MM.1S (cell line): ENCODE data around the gene DSCAML1.

Source experiments
- EZH2 ChIP-seq: fragments of 300-600 bp; sonication (generic); optimal IDR thresholded peaks from 2 replicates; pipeline ENCODE3; 2017; ENCODE audit warnings: low read depth, mild to moderate bottlenecking, antibody characterized with exemption, low read length, mixed read lengths
- EZH2phosphoT487 ChIP-seq: fragments of 300-600 bp; sonication (generic); IDR thresholded peaks from 2 replicates; pipeline ENCODE4 v1.6.1; 2018; ENCODE audit warnings: antibody characterized with exemption, low read length
- TF ChIP-seq, protein P1 (sequence below): fragments of 300-600 bp; sonication (generic); IDR thresholded peaks from 2 replicates; pipeline ENCODE4 v1.5.1; 2016; ENCODE audit warnings: antibody characterized with exemption, low read length, mixed read lengths

DNA sequence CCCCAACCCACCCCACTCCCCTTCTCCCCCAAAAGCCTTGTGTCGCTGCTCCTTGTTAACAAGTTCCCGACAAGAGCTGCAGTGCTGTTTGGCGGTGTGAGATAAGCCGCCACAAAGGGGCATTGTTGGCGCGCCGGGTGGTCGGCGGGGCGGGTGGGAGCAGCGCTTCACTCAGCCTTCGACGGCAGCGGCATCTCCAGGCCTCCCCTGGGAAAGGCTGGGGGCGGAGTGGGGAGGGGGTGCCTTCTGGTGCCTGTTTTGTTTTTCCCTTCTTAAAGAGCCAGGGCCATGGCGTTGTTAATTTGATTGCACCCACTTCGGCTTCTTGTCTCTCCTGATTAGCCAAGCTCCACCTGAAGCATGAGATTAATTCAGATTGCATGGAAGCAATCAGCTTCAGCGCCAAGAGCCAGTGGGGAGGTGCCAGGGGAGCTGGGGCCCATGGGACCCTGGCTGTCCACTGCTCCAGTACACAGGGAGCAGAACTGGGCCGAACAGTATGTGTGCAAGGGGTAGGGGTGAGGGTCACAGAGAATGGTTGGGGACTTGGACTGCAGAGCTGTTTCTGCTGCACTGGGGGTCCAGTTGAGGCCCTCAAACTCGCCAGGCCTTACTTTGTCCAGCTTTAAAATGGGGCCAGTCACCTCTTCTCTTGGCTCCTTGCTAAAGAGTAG lies 304.3 kb downstream of the DSCAML1 start:
- TF ChIP-seq, protein P1, sequence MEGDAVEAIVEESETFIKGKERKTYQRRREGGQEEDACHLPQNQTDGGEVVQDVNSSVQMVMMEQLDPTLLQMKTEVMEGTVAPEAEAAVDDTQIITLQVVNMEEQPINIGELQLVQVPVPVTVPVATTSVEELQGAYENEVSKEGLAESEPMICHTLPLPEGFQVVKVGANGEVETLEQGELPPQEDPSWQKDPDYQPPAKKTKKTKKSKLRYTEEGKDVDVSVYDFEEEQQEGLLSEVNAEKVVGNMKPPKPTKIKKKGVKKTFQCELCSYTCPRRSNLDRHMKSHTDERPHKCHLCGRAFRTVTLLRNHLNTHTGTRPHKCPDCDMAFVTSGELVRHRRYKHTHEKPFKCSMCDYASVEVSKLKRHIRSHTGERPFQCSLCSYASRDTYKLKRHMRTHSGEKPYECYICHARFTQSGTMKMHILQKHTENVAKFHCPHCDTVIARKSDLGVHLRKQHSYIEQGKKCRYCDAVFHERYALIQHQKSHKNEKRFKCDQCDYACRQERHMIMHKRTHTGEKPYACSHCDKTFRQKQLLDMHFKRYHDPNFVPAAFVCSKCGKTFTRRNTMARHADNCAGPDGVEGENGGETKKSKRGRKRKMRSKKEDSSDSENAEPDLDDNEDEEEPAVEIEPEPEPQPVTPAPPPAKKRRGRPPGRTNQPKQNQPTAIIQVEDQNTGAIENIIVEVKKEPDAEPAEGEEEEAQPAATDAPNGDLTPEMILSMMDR = no peak
- TF ChIP-seq EZH2 (no peak), EZH2phosphoT487 (no peak)
